Mesenteric fat pad (tissue), 1 donor: Measurements from ENCODE around the gene COL20A1. TPM values are rescaled to one million over a fixed set of nuclear protein-coding genes. Genes with fewer than 3 reads are reported as not detected.
"Not testable (repeated sequence)": the region's sequence is repeated elsewhere in the genome, so short reads cannot be mapped to it uniquely, and the experiment has no call there.

ENCODE experiments used
- DNase-seq: peaks from one replicate; pipeline ENCODE4 v3.0.0-alpha.2; 2020; ENCODE audit warnings: low spot score
- total RNA-seq: library from RNA; stranded (reverse); fragmentation: NEBNext Ultra II Directional; extraction: Animal tissue kit (Norgen Biotek cat#: 25700); gene quantifications from one replicate; pipeline ENCODE4 v1.2.1, GENCODE V29; 2021
- donor health status: DM: yes; HTN: yes; CAD: no.

The COL20A1 gene
- total RNA-seq, 1 donor from 2014 or later, result not detected

DNA sequence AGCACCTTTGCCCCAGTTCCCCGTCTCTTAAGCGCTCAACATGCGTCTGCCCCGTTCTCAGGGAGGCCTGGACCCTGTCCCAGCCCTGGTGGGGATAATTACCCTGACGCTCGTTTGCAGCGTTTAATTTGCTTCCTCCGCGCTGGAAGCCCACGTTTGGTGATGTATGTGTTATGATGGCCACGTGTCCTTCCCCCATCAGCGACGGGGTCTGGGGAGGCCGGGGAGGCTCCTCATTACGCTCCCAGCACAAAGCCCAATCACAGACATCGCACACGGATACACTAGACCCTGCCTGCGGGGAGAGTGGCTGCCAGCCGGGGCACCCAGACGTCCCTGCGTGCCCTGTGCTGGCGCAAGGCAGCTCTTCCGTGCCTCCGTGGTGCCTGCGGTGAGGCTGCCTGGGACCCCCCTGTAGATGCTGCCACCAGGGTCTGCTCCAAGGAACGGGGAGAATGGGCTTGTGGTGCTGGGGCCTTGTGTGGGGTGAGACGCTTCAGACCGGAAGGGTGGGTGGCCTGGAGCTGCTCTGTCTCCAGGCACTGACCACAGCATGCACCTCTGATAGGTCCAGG is 78.4 kb downstream of the COL20A1 start:
- no peak for DNase-seq

- DNase-seq, result no peak
Observed at GRCh38 chr20:63372971-63373885, 80.2 kb downstream of the COL20A1 start.

- no peak for DNase-seq
Observed at GRCh38 chr20:63373996-63374395, 81.0 kb downstream of the COL20A1 start.

DNA sequence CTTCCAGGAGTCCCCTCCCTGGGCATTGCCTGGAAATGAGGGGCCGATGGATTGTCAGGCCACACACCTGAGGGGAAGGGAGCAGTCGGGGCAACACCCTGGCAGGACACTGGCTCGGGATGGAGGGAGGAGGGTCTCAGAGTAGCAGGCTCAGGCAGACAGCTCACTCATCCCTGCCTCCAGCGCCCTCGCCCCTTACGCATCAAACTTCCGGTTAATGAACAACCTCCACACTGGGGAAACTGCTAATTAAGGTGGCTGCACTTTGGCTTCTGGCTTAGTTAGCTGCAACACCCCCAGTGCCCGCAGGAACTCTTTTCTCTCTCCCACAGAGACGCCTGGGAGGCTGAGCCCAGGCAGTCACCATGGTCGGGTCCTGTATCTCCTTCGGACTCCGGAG is 81.5 kb downstream of the COL20A1 start:
- no peak for DNase-seq

- no peak for DNase-seq
Observed at GRCh38 chr20:63375438-63375837, 82.5 kb downstream of the COL20A1 start.

DNA sequence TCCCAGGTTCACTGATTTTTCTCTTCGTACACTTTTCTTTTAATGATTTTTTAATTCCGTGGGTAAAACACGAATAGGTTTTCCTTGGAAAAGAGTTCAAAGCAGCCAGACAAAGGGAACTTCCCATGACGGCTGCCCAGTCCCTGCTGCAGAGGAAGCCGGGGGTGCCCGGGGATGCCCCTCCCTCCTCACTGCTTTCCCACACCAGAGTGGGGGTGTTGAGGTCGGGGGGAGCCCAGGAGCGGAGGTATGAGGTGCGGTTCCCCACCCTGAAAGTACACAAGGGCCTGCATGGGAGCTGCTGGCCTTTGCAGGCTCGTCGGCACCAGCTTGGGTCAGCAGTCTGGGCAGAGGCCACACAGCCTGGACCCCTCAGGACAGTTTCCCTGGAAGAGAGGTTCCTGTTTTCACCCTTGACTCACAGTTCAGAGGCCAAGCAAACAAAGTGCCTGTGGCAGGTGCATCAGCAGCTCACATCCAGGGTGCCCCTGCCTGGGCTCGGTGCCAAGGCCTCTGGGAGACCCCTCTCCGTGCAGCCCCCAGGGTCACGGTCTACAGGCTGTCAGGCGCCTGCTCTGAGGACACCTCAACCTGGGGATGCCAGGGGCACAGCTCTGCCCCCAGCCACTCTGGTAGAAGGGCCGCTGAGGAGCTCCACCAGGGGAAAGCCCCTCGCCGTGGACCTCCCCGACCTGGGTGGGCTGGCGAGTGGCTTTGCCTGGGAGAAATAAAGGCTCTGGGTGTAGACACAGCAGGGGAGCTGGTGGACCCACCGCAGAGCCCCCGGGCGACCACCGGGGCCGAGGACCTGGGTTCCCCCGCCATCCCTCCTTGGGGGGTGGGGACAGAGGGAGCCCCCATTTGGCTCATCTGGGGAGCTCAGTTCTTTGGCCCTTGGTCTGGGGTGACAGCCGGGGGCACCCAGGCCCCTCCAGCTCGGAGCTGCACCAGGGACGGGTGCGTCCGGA is 83.6 kb downstream of the COL20A1 start:
- no peak for DNase-seq

GRCh38 chr20:63377256-63377941 is 84.4 kb downstream of the COL20A1 start:
- DNase-seq, result no peak

DNA sequence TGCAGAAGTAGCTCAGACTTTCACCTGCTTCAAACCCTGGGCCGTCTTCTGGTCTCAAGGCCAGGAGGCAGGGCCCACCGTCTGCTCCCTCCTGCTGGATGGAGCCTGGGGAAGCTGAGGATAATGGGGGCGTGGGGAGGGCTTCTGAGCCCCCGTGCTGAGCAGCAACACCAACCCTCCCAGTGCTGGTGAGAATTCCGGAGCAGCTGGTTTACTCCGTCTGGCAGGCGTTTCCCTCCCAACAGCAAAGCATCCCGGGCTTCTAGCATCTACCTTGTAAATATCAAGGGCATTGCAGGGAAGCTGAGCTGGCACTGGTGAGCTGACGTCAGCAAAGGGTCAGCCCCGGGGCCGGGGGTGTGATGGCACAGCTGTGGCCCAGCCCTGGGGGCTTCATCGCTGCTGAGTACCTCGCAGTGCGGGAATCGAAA is 85.0 kb downstream of the COL20A1 start:
- no peak for DNase-seq

DNA sequence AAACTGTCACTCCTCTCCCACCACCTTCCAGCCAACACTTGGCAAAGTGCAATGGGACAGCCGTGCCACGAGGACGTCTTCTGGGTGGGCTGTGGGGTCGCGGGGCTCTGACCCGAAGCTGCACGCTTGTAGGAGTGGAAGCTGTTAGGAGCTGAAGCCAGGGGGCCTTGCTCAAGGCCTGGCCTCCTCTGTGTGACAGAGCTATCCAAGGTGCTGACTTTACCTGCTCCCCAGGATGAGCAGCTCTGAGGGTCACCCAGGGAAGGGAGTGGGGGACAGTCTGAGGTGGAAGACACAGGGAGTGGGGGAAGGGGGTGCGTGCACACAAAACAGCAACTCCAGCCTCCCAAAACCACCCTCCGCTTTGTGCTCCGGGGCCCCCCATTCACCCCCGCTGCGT is 85.6 kb downstream of the COL20A1 start:
- DNase-seq, result no peak

- no peak for DNase-seq
Observed at GRCh38 chr20:63379296-63379695, 86.3 kb downstream of the COL20A1 start.

- not testable (repeated sequence) for DNase-seq
Observed at GRCh38 chr20:63379872-63380271, 86.9 kb downstream of the COL20A1 start.

DNA sequence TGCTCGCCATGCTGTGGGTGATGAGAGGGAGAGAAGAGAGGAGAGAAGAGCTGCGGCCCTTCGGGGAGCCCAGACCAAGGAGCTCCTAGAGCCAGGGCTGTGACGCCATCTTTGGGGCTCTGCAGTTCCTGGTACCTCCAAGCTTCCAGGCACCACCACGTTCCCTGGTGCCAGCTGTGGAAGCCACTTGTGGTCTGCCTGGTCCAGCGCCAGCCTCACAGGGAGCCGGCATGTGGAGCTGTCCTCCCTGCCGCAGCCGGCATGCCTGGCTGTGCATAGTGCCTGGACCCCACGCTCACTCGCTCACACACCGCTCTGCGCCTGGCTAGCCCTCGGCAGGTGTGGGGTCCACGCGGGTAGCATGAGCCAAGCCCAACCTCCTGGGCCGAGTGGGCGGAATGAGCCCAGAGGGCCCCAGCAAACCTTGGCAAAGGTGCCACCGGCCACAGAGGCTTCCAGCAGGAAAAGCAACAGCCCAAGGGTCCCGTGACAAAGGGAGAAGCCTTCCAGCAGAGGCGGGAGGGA is 87.4 kb downstream of the COL20A1 start:
- no peak for DNase-seq

DNA sequence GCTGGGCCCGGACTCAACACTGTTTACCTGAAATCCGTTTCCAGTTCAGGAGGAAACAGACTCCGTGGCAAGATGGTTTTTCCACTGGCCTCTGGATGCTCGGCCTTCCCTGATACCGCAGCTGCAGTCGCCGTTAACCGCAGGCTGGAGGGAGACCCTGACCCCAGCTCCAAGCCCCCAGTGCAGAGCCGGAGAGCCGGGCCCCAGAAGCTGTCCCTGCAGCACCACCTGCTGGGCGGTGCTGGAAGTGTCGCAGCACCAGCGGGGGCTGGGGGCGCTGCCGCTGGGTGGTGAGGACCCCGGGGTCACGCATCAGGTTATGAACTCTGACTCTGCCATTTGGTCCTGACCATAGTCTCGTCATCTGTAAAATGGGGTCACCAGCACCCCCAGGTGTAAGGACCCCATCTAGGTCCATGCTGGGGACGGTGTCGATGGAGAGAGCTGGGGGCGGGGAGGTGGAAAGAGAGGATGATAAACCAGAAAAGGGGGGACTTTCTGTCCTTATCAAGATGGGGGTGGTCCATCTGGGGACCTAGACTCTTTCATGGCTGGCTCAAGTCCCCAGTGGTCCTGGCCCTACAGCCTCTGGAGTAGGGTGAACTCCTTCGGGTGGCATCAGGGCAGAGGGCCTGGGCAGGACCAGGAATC is 88.9 kb downstream of the COL20A1 start:
- no peak for DNase-seq

GRCh38 chr20:63382551-63383300 is 89.7 kb downstream of the COL20A1 start:
- no peak for DNase-seq

DNA sequence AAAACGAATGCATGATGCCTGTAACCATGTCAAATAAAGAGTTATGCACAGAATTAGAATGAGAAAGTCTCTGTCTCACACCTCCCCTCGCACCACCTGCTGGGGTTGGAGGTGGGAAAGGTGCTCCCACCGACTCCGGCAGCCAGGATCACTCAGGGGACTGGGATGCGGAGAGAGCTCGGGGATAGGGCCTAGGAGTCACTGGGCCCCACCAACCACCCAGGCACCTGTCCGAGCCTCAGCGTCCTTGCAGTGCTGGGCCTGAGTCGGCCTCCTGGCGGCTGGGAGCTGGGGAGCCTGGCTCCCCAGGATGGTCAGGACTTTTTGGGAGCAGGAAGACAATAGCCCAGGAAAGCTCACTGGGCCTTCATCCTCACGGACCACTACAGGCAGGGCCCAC is 90.6 kb downstream of the COL20A1 start:
- no peak for DNase-seq

- DNase-seq, result no peak
Observed at GRCh38 chr20:63384336-63384735, 91.3 kb downstream of the COL20A1 start.
